ENCODE results near the gene RNLS. TPM values are rescaled to one million over a fixed set of nuclear protein-coding genes. Genes with fewer than 3 reads are reported as not detected.

Gene RNLS
- total RNA-seq, 1 donor from 2014 or later: 8.7 TPM

DNA sequence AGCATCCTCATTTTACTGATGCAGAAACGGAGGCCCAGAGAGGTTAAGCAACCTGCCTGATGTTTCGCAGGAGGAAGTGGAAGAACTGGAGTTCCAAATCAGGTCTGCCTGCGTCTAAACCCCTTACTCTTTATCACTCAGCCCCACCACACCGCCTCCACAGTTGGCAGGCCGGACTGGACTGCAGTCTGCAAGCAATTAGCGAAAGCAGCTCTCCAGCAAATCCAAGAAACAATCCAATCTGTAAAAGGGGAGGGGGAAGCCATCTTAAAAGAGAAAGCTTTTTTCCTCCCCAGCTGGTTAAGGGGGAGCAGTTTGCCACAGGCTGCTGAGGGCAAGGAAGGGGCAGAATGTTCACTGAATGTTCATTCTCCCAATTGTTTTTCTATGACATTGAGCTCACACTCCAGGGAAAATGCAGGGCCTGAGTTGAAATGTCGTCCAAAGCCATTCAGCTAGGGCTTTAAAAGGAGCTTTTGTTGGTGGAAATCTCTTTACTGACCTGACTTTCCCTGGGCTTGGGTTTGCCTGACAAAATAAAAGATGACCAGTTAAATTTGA, 350.1 kb downstream of the RNLS start:
- FAIRE-seq: no peak
- no peak overlapping the region for H3K4me3 ChIP-seq (ENCODE audit: low read depth, low read length)
- no peak for DNase-seq (ENCODE audit: low read depth)
- no peaks in the 10 kb centered on the region for H3K36me3 ChIP-seq (ENCODE audit: control insufficient read depth, insufficient read depth, low read length)
- H3K27me3 ChIP-seq (ENCODE audit: control insufficient read depth, insufficient read depth, low read length): no peaks in the 10 kb centered on the region
- TF ChIP-seq, protein P1, sequence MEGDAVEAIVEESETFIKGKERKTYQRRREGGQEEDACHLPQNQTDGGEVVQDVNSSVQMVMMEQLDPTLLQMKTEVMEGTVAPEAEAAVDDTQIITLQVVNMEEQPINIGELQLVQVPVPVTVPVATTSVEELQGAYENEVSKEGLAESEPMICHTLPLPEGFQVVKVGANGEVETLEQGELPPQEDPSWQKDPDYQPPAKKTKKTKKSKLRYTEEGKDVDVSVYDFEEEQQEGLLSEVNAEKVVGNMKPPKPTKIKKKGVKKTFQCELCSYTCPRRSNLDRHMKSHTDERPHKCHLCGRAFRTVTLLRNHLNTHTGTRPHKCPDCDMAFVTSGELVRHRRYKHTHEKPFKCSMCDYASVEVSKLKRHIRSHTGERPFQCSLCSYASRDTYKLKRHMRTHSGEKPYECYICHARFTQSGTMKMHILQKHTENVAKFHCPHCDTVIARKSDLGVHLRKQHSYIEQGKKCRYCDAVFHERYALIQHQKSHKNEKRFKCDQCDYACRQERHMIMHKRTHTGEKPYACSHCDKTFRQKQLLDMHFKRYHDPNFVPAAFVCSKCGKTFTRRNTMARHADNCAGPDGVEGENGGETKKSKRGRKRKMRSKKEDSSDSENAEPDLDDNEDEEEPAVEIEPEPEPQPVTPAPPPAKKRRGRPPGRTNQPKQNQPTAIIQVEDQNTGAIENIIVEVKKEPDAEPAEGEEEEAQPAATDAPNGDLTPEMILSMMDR (IDR thresholded peaks at IDR 0.05; ENCODE audit: insufficient read depth, low read length, severe bottlenecking): no peak

GRCh38 chr10:88232029-88232895, 350.9 kb downstream of the RNLS start:
- DNase-seq (ENCODE audit: low read depth): no peak
- no peaks in the 10 kb centered on the region for H3K27me3 ChIP-seq (ENCODE audit: control insufficient read depth, insufficient read depth, low read length)
- no peak overlapping the region for H3K4me3 ChIP-seq (ENCODE audit: low read depth, low read length)
- TF ChIP-seq, protein P1 (IDR thresholded peaks at IDR 0.05; ENCODE audit: insufficient read depth, low read length, severe bottlenecking): no peak
- no peaks in the 10 kb centered on the region for H3K36me3 ChIP-seq (ENCODE audit: control insufficient read depth, insufficient read depth, low read length)
- FAIRE-seq: no peak

DNA sequence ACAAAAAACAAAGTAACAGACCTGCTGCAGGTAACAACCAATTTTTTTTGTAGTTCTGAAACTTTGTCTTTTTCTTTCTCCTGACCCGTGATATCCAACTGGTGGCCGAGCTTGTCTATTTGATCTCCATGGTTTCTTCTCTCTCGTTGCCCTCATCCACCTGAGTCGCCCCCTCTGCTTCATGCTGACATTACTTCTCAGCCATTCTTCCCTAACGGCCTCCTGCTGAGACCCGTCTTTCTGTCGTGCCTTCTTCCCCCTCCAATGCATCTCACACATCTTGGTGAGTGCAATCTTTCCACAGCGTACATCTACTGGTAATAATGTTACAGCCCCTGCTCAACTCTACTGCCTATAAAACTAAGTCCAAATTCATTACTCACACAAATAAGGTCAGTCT, 352.9 kb downstream of the RNLS start:
- TF ChIP-seq, protein P1 (IDR thresholded peaks at IDR 0.05; ENCODE audit: insufficient read depth, low read length, severe bottlenecking): no peak
- no peak for DNase-seq (ENCODE audit: low read depth)
- no peak for FAIRE-seq
- no peak overlapping the region for H3K4me3 ChIP-seq (ENCODE audit: low read depth, low read length)
- no peaks in the 10 kb centered on the region for H3K27me3 ChIP-seq (ENCODE audit: control insufficient read depth, insufficient read depth, low read length)
- H3K36me3 ChIP-seq (ENCODE audit: control insufficient read depth, insufficient read depth, low read length): no peaks in the 10 kb centered on the region

DNA sequence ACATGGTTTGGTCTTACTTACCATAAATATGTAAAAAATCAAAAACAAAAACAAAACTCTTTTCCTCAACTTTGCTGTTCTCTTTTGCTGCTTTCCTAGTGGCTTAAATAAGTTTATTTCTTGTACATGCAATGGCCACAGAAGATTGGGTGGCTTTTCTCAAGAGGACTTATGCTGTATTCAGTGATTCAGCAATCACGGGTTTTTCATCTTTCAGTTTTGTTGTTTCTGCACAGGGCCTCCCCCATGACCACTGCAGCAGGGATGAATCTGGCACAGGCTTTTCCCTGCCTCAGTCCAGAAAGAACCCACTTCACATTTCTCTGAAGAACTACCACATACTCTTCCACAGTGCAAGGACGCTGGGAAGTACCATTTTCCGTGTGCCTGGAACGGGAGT, 355.0 kb downstream of the RNLS start:
- DNase-seq (ENCODE audit: low read depth) (no peak), FAIRE-seq (no peak)
- Histone ChIP-seq H3K36me3 (ENCODE audit: control insufficient read depth, insufficient read depth, low read length) (no peaks in the 10 kb centered on the region), H3K4me3 (ENCODE audit: low read depth, low read length) (no peak overlapping the region), H3K27me3 (ENCODE audit: control insufficient read depth, insufficient read depth, low read length) (no peaks in the 10 kb centered on the region)
- TF ChIP-seq, protein P1 (IDR thresholded peaks at IDR 0.05; ENCODE audit: insufficient read depth, low read length, severe bottlenecking): no peak

DNA sequence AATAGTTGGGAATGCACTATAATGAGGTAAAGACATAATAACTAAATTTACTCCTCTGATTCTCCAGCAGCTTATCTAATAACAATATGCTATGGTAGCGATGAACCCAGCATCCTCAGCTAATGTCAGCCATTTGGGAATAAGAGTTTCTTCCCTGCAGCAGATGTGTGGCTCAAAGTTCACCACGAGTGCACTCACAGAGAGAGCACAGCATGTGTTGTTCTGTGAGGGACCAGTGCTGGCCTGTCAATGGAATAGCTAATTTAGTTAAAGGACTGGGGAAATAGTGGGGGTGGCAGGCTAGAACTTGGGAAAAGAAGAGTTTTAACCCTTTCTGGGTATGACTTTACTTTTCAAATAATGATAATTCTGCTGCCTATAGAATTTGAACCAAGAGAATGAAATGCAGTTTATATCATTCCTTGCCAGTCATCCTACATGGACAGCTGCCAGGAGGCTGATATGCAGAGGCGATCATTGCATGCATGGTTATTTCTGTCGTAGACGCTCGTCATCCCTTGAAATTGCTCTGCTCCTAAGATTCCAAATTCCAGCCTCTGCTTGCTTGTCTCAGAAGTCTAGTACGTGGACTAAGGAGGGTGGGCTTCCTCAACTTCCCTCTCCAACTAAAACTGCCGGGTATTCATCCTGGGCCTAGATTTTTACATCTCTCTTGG, 355.6 kb downstream of the RNLS start:
- Histone ChIP-seq H3K4me3 (ENCODE audit: low read depth, low read length) (no peak overlapping the region), H3K27me3 (ENCODE audit: control insufficient read depth, insufficient read depth, low read length) (no peaks in the 10 kb centered on the region), H3K36me3 (ENCODE audit: control insufficient read depth, insufficient read depth, low read length) (no peaks in the 10 kb centered on the region)
- TF ChIP-seq, protein P1 (IDR thresholded peaks at IDR 0.05; ENCODE audit: insufficient read depth, low read length, severe bottlenecking): no peak
- DNase-seq (ENCODE audit: low read depth) (no peak), FAIRE-seq (no peak)
